ENCODE data around the gene SGK2.

- no peak for TF ChIP-seq CTCF (IDR thresholded peaks at IDR 0.05)
- TF ChIP-seq POLR2A (IDR thresholded peaks at IDR 0.05), result no peak
Measured at GRCh38 chr20:43532416-43533055, 26.3 kb upstream of the SGK2 start.
